ENCODE data around the gene PRX.
"Not testable (repeated sequence)": the region's sequence is repeated elsewhere in the genome, so short reads cannot be mapped to it uniquely, and the experiment has no call there.

Gene PRX

GRCh38 chr19:40433391-40434216 lies 20.4 kb upstream of the PRX start:
- DNase-seq (ENCODE audit: low read depth in 2 of 2) = peak in 1 of 2 donors; percentile 43

GRCh38 chr19:40432760-40433159 lies 19.6 kb upstream of the PRX start:
- not testable (repeated sequence) for DNase-seq (ENCODE audit: low read depth in 2 of 2)

GRCh38 chr19:40431698-40432097 lies 18.5 kb upstream of the PRX start:
- DNase-seq (ENCODE audit: low read depth in 2 of 2) = no peak

- not testable (repeated sequence) for DNase-seq (ENCODE audit: low read depth in 2 of 2)
Measured at GRCh38 chr19:40430242-40430641, 17.1 kb upstream of the PRX start.

GRCh38 chr19:40428197-40428596 lies 15.0 kb upstream of the PRX start:
- not testable (repeated sequence) for DNase-seq (ENCODE audit: low read depth in 2 of 2)

- peak; percentile 100 for DNase-seq (ENCODE audit: low read depth in 2 of 2)
Measured at GRCh38 chr19:40425450-40426287, 12.5 kb upstream of the PRX start, which contains the start of gene SERTAD1. Gene SERTAD1 (minus strand): TSS chr19:40425992. CDS start chr19:40423546, 2,446 bp downstream.

GRCh38 chr19:40424637-40425449 lies 11.7 kb upstream of the PRX start:
- DNase-seq (ENCODE audit: low read depth in 2 of 2) = no peak

- no peak for DNase-seq (ENCODE audit: low read depth in 2 of 2)
Measured at GRCh38 chr19:40423938-40424337, 10.8 kb upstream of the PRX start.

GRCh38 chr19:40422748-40423566 lies 9.8 kb upstream of the PRX start:
- DNase-seq (ENCODE audit: low read depth in 2 of 2) = no peak

- no peak for DNase-seq (ENCODE audit: low read depth in 2 of 2)
Measured at GRCh38 chr19:40421993-40422747, 9.0 kb upstream of the PRX start.

GRCh38 chr19:40420766-40421765 lies 7.9 kb upstream of the PRX start:
- peak; percentile 62 to 63 for DNase-seq (ENCODE audit: low read depth in 2 of 2)

GRCh38 chr19:40420451-40420765 lies 7.2 kb upstream of the PRX start:
- no peak for DNase-seq (ENCODE audit: low read depth in 2 of 2)

GRCh38 chr19:40419780-40420179 lies 6.6 kb upstream of the PRX start:
- no peak for DNase-seq (ENCODE audit: low read depth in 2 of 2)

- DNase-seq (ENCODE audit: low read depth in 2 of 2) = no peak
Measured at GRCh38 chr19:40419066-40419612, 6.0 kb upstream of the PRX start.

- DNase-seq (ENCODE audit: low read depth in 2 of 2) = no peak
Measured at GRCh38 chr19:40418040-40418439, 4.9 kb upstream of the PRX start.

GRCh38 chr19:40417643-40417981 lies 4.4 kb upstream of the PRX start:
- DNase-seq (ENCODE audit: low read depth in 2 of 2) = no peak

- DNase-seq (ENCODE audit: low read depth in 2 of 2) = no peak
Measured at GRCh38 chr19:40416918-40417642, 3.9 kb upstream of the PRX start.

- no peak for DNase-seq (ENCODE audit: low read depth in 2 of 2)
Measured at GRCh38 chr19:40415768-40416167, 2.6 kb upstream of the PRX start.
